H9 (cell line): ENCODE results near the gene ZDHHC11. TPM values are rescaled to one million over a fixed set of nuclear protein-coding genes. Genes with fewer than 3 reads are reported as not detected.

ENCODE experiments used
- DNase-seq: peaks from one replicate; pipeline ENCODE4 v3.0.0-alpha.2; 2017
- H2AFZ ChIP-seq: one replicate; pipeline ENCODE4 v1.6.1; 2013; ENCODE audit warnings: mild to moderate bottlenecking, low read length, control low read depth, moderate library complexity
- H2AK5ac ChIP-seq: 2 replicates; pipeline ENCODE4 v1.6.1; 2013; ENCODE audit warnings: low read length, control low read depth, mixed read lengths; ENCODE audit not compliant: insufficient read length
- H2BK120ac ChIP-seq: one replicate; pipeline ENCODE4 v1.6.1; 2013; ENCODE audit warnings: low read depth, mild to moderate bottlenecking, low read length, control low read depth, inconsistent platforms; ENCODE audit not compliant: poor library complexity, severe bottlenecking
- H2BK12ac ChIP-seq: 2 replicates; pipeline ENCODE4 v1.6.1; 2013; ENCODE audit warnings: low read length, control low read depth, mixed read lengths, low read depth; ENCODE audit not compliant: insufficient read length
- H2BK15ac ChIP-seq: 2 replicates; pipeline ENCODE4 v1.6.1; 2013; ENCODE audit warnings: low read depth, low read length, control low read depth
- H2BK20ac ChIP-seq: one replicate; pipeline ENCODE4 v1.6.1; 2013; ENCODE audit warnings: low read depth, mild to moderate bottlenecking, low read length, control low read depth, inconsistent platforms; ENCODE audit not compliant: poor library complexity, severe bottlenecking
- H2BK5ac ChIP-seq: 2 replicates; pipeline ENCODE4 v1.6.1; 2013; ENCODE audit warnings: low read length, control low read depth, mixed read lengths; ENCODE audit not compliant: insufficient read length
- H3K14ac ChIP-seq: 2 replicates; pipeline ENCODE4 v1.6.1; 2013; ENCODE audit warnings: low read length, control low read depth; ENCODE audit not compliant: insufficient read depth
- H3K18ac ChIP-seq: 2 replicates; pipeline ENCODE4 v1.6.1; 2013; ENCODE audit warnings: low read depth, mild to moderate bottlenecking, mixed read lengths, low read length, control low read depth; ENCODE audit not compliant: insufficient read length
- H3K23ac ChIP-seq: 2 replicates; pipeline ENCODE4 v1.6.1; 2013; ENCODE audit warnings: low read length, control low read depth, mixed read lengths, low read depth; ENCODE audit not compliant: insufficient read length
- H3K23me2 ChIP-seq: 2 replicates; pipeline ENCODE4 v1.6.1; 2013; ENCODE audit warnings: low read depth, mild to moderate bottlenecking, mixed read lengths, low read length, control low read depth; ENCODE audit not compliant: insufficient read length, poor library complexity, severe bottlenecking
- H3K27ac ChIP-seq: 2 replicates; pipeline ENCODE4 v1.5.1; 2013; ENCODE audit warnings: low read length, control low read depth, mixed read lengths, low read depth; ENCODE audit not compliant: insufficient read length
- H3K27me3 ChIP-seq: 2 replicates; pipeline ENCODE4 v1.6.1; 2013; ENCODE audit warnings: low read length, control low read depth, inconsistent platforms; ENCODE audit not compliant: insufficient read depth
- H3K4ac ChIP-seq: 2 replicates; pipeline ENCODE4 v1.6.1; 2013; ENCODE audit warnings: low read depth, mild to moderate bottlenecking, control low read depth, inconsistent platforms, low read length, moderate library complexity
- H3K4me1 ChIP-seq: 2 replicates; pipeline ENCODE4 v1.6.1; 2013; ENCODE audit warnings: low read length, control low read depth, inconsistent platforms; ENCODE audit not compliant: insufficient read depth
- H3K4me2 ChIP-seq: 2 replicates; pipeline ENCODE4 v1.6.1; 2013; ENCODE audit warnings: low read length, control low read depth, mixed read lengths; ENCODE audit not compliant: insufficient read length, insufficient read depth
- H3K56ac ChIP-seq: 2 replicates; pipeline ENCODE4 v1.6.1; 2013; ENCODE audit warnings: low read depth, mild to moderate bottlenecking, mixed read lengths, low read length, control low read depth; ENCODE audit not compliant: insufficient read length
- H3K79me1 ChIP-seq: 2 replicates; pipeline ENCODE4 v1.6.1; 2013; ENCODE audit warnings: low read depth, mild to moderate bottlenecking, moderate library complexity, low read length, control low read depth, inconsistent platforms; ENCODE audit not compliant: insufficient read depth, poor library complexity, severe bottlenecking
- H3K79me2 ChIP-seq: 2 replicates; pipeline ENCODE4 v1.6.1; 2013; ENCODE audit warnings: low read length, control low read depth, inconsistent platforms; ENCODE audit not compliant: insufficient read depth
- H3K9ac ChIP-seq: 2 replicates; pipeline ENCODE4 v1.6.1; 2013; ENCODE audit warnings: low read length, control low read depth, mixed read lengths; ENCODE audit not compliant: insufficient read length; ENCODE audit errors: extremely low read depth
- H3K9me3 ChIP-seq: one replicate; pipeline ENCODE4 v1.6.1; 2013; ENCODE audit warnings: low read depth, low read length, inconsistent platforms; ENCODE audit not compliant: control insufficient read depth
- H3T11ph ChIP-seq: one replicate; pipeline ENCODE4 v1.6.1; 2013; ENCODE audit warnings: mild to moderate bottlenecking, low read length, control low read depth, inconsistent platforms
- H4K20me1 ChIP-seq: one replicate; pipeline ENCODE4 v1.6.1; 2013; ENCODE audit not compliant: control insufficient read depth, insufficient read length, insufficient read depth
- H4K5ac ChIP-seq: 2 replicates; pipeline ENCODE4 v1.6.1; 2013; ENCODE audit warnings: low read depth, mild to moderate bottlenecking, mixed read lengths, low read length, control low read depth; ENCODE audit not compliant: insufficient read length
- H4K8ac ChIP-seq: replicated peaks from 2 replicates; pipeline ENCODE4 v1.6.1; 2013; ENCODE audit warnings: low read length, control low read depth, mixed read lengths, low read depth; ENCODE audit not compliant: insufficient read length
- H4K91ac ChIP-seq: 2 replicates; pipeline ENCODE4 v1.6.1; 2013; ENCODE audit warnings: low read depth, mild to moderate bottlenecking, moderate library complexity, mixed read lengths, low read length, control low read depth; ENCODE audit not compliant: insufficient read length
- H3K27ac Mint-ChIP-seq, 3 experiments: 2 replicates in 2 of 3; 3 replicates in 1 of 3; pipeline ENCODE4 v1.8.0; 2020 to 2021; ENCODE audit warnings: mixed read lengths in 3 of 3, mild to moderate bottlenecking in 1 of 3, moderate library complexity in 1 of 3
- H3K27me3 Mint-ChIP-seq: 2 replicates; pipeline ENCODE4 v1.8.0; 2021; ENCODE audit warnings: low read depth, mild to moderate bottlenecking, moderate library complexity, mixed read lengths
- H3K36me3 Mint-ChIP-seq, 3 experiments: 2 replicates in 2 of 3; 3 replicates in 1 of 3; pipeline ENCODE4 v1.8.0; 2020 to 2021; ENCODE audit warnings: low read depth in 3 of 3, mixed read lengths in 3 of 3; ENCODE audit not compliant: insufficient read depth in 1 of 3
- H3K4me1 Mint-ChIP-seq, 2 experiments: 2 replicates each; pipeline ENCODE4 v1.8.0; 2020; ENCODE audit warnings: mixed read lengths in 2 of 2
- H3K4me3 Mint-ChIP-seq, 2 experiments: 2 replicates in 1 of 2; 3 replicates in 1 of 2; pipeline ENCODE4 v1.8.0; 2020 to 2021; ENCODE audit warnings: mild to moderate bottlenecking in 2 of 2, mixed read lengths in 2 of 2, moderate library complexity in 1 of 2
- H3K9me3 Mint-ChIP-seq, 2 experiments: 2 replicates in 1 of 2; 3 replicates in 1 of 2; pipeline ENCODE4 v1.8.0; 2020; ENCODE audit warnings: mild to moderate bottlenecking in 2 of 2, mixed read lengths in 2 of 2, moderate library complexity in 1 of 2
- CTCF ChIP-seq: fragments of 200-600 bp; sonication (generic); conservative IDR thresholded peaks from 3 replicates; pipeline ENCODE4 v1.8.0; 2021; ENCODE audit warnings: antibody characterized with exemption, mild to moderate bottlenecking
- WGBS: extraction: QIAGEN DNeasy Blood & Tissue Kit; methylation state at CpG from one replicate; pipeline ENCODE4 v1.1.7; 2013; ENCODE audit warnings: missing lambda C conversion rate, low lambda C conversion rate, mixed read lengths; ENCODE audit not compliant: insufficient read length; ENCODE audit errors: extremely low coverage; 5-methylcytosine and 5-hydroxymethylcytosine counted together
- total RNA-seq: library from RNA; stranded (reverse); gene quantifications from 2 replicates; pipeline ENCODE4 v1.2.1, GENCODE V29; 2021

ZDHHC11 gene
- total RNA-seq, 1 experiment from 2014 or later = 37.6 TPM

GRCh38 chr5:861442-862366 lies 10.9 kb upstream of the ZDHHC11 start:
- Histone ChIP-seq H4K91ac (no peak overlapping the region), H3K4me2 (no peak overlapping the region), H3K18ac (no peak overlapping the region), H2AFZ (no peak overlapping the region), H3K23ac (no peak overlapping the region), H3K27me3 (no peaks in the 10 kb centered on the region), H2BK15ac (no peak overlapping the region), H2BK20ac (no peak overlapping the region), H3T11ph (no peak overlapping the region), H4K5ac (no peak overlapping the region), H3K9me3 (no peaks in the 10 kb centered on the region), H2BK12ac (no peak overlapping the region), H4K8ac (no peak overlapping the region), H3K56ac (no peak overlapping the region), H2BK5ac (no peak overlapping the region), H3K4ac (no peak overlapping the region), H3K14ac (no peak overlapping the region), H2AK5ac (no peak overlapping the region), H3K27ac (no peak overlapping the region), H4K20me1 (peaks cover 2% of the 10 kb centered on the region), H2BK120ac (no peak overlapping the region), H3K9ac (no peak overlapping the region), H3K79me2 (no peaks in the 10 kb centered on the region), H3K23me2 (no peaks in the 10 kb centered on the region), H3K79me1 (no peaks in the 10 kb centered on the region), H3K4me1 (no peaks in the 10 kb centered on the region)
- no peak for DNase-seq
- no CpG with 5 or more reads among the region's 22 CpGs for WGBS
- Mint-ChIP-seq H3K27ac (no peak overlapping the region), H3K27me3 (no peaks in the 10 kb centered on the region; the same call in 1 of the 2 replicates), H3K4me3 (no peak overlapping the region), H3K9me3 (no peaks in the 10 kb centered on the region), H3K4me1 (peaks cover 0 to 3% of the 10 kb centered on the region in 2 experiments; a peak in 3 of 4 replicates), H3K36me3 (peaks cover 24 to 61% (median 28%) of the 10 kb centered on the region in 3 experiments)
- TF ChIP-seq CTCF = no peak
